ENCODE results near the gene ELL2. TPM values are rescaled to one million over a fixed set of nuclear protein-coding genes. Genes with fewer than 3 reads are reported as not detected.

The ELL2 gene
- total and polyA plus RNA-seq, 2 of the 13 experiments (the other 11 are each of a cell fraction or from before 2014, with no cell fraction given): 78.9 to 97.1 TPM

DNA sequence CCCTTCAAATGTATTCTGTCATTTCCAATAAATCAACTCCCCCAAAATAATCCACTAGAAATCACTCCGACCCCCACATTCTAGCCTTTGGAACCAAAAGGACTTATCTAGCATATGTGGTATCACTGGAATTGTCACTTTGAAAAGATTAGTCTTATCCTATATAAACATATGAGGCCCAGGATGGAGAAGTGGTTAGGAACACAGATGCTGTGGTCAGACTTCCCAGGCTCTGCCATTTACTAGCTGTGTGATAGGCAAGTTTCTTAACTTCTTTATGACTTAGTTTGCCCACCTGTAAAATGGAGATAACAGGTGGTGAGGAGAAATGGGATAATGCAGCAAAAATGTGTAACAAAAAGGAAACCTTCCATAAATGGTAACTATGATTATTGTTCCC is 77.1 kb downstream of the ELL2 start:
- peaks cover 3 to 16% of the 10 kb centered on the region in 2 experiments; a peak in 4 of 5 replicates for H3K36me3 ChIP-seq (replicated peaks in 1 of 2; ENCODE audit: control insufficient read depth in 1 of 2, insufficient read depth in 2 of 2, low read length in 2 of 2)
- H3K27ac ChIP-seq (ENCODE audit: extremely low read length, insufficient read depth, low read length): no peak overlapping the region
- CTCF ChIA-PET (ENCODE audit: low intra/inter-chr PET ratio, low total read pairs): no interaction called here
- no peak overlapping the region for H3K4me3 ChIP-seq (replicated peaks in 1 of 3; ENCODE audit: insufficient read depth in 1 of 3, low read depth in 2 of 3, low read length in 3 of 3)
- DNase-seq (ENCODE audit: low spot score) (no peak), FAIRE-seq (no peak), ATAC-seq (no peak)
- H3K4me2 ChIP-seq (ENCODE audit: low read depth, low read length): no peak overlapping the region
- H3K9me3 ChIP-seq (ENCODE audit: low read length): no peaks in the 10 kb centered on the region
- no peak overlapping the region for H3K9ac ChIP-seq (ENCODE audit: insufficient read depth, low read depth, low read length)
- POLR2A ChIA-PET: interaction anchor here (2.1 kb wide), 1 partner anchor 22 kb away, joined by 6 read pairs; no protein-coding TSS in a partner anchor
- in situ Hi-C loops (cut with HindIII; ENCODE audit: extremely low pct_ligation_motif_present, low pct_unique_long_range_greater_than_20kb): no loop called here
- intact Hi-C loops (cut with micrococcal nuclease; ENCODE audit: unreplicated experiment): no loop called here
- no peaks in the 10 kb centered on the region for H3K27me3 ChIP-seq (ENCODE audit: control insufficient read depth in 1 of 2, insufficient read depth in 2 of 2, low read length in 2 of 2)
- no peak overlapping the region for H2AFZ ChIP-seq (ENCODE audit: low read length)
- no peak for TF ChIP-seq MAFG (CRISPR knock-in tag; IDR thresholded peaks at IDR 0.05)
- no peak for TF ChIP-seq ZBTB20 (CRISPR knock-in tag; IDR thresholded peaks at IDR 0.05; ENCODE audit: borderline replicate concordance, low read depth)
- TF ChIP-seq KLF9 (CRISPR knock-in tag; IDR thresholded peaks at IDR 0.05; ENCODE audit: low read depth): no peak
- TF ChIP-seq ZNF629 (CRISPR knock-in tag; conservative IDR thresholded peaks at IDR 0.05): peak; percentile 78
- no peak for TF ChIP-seq GFI1 (CRISPR knock-in tag; IDR thresholded peaks at IDR 0.05; ENCODE audit: borderline replicate concordance)
- TF ChIP-seq MTA1 (CRISPR knock-in tag; IDR thresholded peaks at IDR 0.05; ENCODE audit: borderline replicate concordance): no peak
- 91% methylated on average over 1 of the region's 1 CpG for WGBS (ENCODE audit: low lambda C conversion rate)
- BruUV-seq (replicated peaks): no TSS peak
- no peaks in the 10 kb centered on the region for H4K20me1 ChIP-seq (ENCODE audit: insufficient read depth, low read length)
- H3K4me1 ChIP-seq (ENCODE audit: insufficient read depth, low read length): peaks cover 86% of the 10 kb centered on the region
- no peaks in the 10 kb centered on the region for H3K79me2 ChIP-seq (ENCODE audit: insufficient read depth, low read length)

DNA sequence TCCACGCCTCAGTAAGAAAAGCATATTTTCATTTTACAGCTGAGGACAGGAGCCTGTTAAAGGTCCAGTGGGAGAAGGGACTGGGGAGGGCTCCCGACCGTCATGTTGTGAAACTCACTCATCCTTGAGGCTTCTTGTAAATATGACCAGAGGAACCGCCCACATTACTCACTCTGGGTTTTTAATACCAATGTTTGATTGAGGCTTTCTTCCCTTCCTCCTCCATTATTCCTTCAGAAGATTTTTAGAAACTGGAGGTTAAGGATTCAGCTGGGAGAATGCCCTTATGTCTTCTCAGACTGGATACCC is 77.7 kb downstream of the ELL2 start:
- CTCF ChIA-PET (ENCODE audit: low intra/inter-chr PET ratio, low total read pairs): no interaction called here
- intact Hi-C loops (cut with micrococcal nuclease; ENCODE audit: unreplicated experiment): no loop called here
- Histone ChIP-seq H3K79me2 (ENCODE audit: insufficient read depth, low read length) (no peaks in the 10 kb centered on the region), H3K9ac (ENCODE audit: insufficient read depth, low read depth, low read length) (no peak overlapping the region), H3K4me3 (replicated peaks in 1 of 3; ENCODE audit: insufficient read depth in 1 of 3, low read depth in 2 of 3, low read length in 3 of 3) (no peak overlapping the region), H3K9me3 (ENCODE audit: low read length) (no peaks in the 10 kb centered on the region), H2AFZ (ENCODE audit: low read length) (no peak overlapping the region), H4K20me1 (ENCODE audit: insufficient read depth, low read length) (no peaks in the 10 kb centered on the region), H3K36me3 (replicated peaks in 1 of 2; ENCODE audit: control insufficient read depth in 1 of 2, insufficient read depth in 2 of 2, low read length in 2 of 2) (peaks cover 3 to 11% of the 10 kb centered on the region in 2 experiments; a peak in 4 of 5 replicates), H3K27ac (ENCODE audit: extremely low read length, insufficient read depth, low read length) (no peak overlapping the region), H3K4me2 (ENCODE audit: low read depth, low read length) (no peak overlapping the region), H3K27me3 (ENCODE audit: control insufficient read depth in 1 of 2, insufficient read depth in 2 of 2, low read length in 2 of 2) (no peaks in the 10 kb centered on the region), H3K4me1 (ENCODE audit: insufficient read depth, low read length) (peaks cover 86% of the 10 kb centered on the region)
- FAIRE-seq (no peak), ATAC-seq (no peak), DNase-seq (ENCODE audit: low spot score) (no peak)
- POLR2A ChIA-PET: interaction anchor here (2.1 kb wide), 1 partner anchor 22 kb away, joined by 6 read pairs; no protein-coding TSS in a partner anchor
- WGBS (ENCODE audit: low lambda C conversion rate): 90% methylated on average over 4 of the region's 4 CpGs
- in situ Hi-C loops (cut with HindIII; ENCODE audit: extremely low pct_ligation_motif_present, low pct_unique_long_range_greater_than_20kb): no loop called here
- no peak for TF ChIP-seq NONO (IDR thresholded peaks at IDR 0.05)
- TF ChIP-seq NONO (CRISPR knock-in tag; conservative IDR thresholded peaks at IDR 0.05): 0 out of 2 replicates have a peak, but pooled peaks have one; percentile 16
- TF ChIP-seq, protein P1, sequence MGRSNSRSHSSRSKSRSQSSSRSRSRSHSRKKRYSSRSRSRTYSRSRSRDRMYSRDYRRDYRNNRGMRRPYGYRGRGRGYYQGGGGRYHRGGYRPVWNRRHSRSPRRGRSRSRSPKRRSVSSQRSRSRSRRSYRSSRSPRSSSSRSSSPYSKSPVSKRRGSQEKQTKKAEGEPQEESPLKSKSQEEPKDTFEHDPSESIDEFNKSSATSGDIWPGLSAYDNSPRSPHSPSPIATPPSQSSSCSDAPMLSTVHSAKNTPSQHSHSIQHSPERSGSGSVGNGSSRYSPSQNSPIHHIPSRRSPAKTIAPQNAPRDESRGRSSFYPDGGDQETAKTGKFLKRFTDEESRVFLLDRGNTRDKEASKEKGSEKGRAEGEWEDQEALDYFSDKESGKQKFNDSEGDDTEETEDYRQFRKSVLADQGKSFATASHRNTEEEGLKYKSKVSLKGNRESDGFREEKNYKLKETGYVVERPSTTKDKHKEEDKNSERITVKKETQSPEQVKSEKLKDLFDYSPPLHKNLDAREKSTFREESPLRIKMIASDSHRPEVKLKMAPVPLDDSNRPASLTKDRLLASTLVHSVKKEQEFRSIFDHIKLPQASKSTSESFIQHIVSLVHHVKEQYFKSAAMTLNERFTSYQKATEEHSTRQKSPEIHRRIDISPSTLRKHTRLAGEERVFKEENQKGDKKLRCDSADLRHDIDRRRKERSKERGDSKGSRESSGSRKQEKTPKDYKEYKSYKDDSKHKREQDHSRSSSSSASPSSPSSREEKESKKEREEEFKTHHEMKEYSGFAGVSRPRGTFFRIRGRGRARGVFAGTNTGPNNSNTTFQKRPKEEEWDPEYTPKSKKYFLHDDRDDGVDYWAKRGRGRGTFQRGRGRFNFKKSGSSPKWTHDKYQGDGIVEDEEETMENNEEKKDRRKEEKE (IDR thresholded peaks at IDR 0.05): no peak
- TF ChIP-seq NR3C1 (CRISPR knock-in tag; IDR thresholded peaks at IDR 0.05): no peak
- peak; percentile 29; the same call in 1 of the 2 replicates for TF ChIP-seq POLR2G (IDR thresholded peaks at IDR 0.05; ENCODE audit: low read depth, low read length)
- TF ChIP-seq RBM22 (optimal IDR thresholded peaks at IDR 0.05; ENCODE audit: low read length): peak; percentile 94
- peak; percentile 32; the same call in 1 of the 2 replicates for TF ChIP-seq MBD4 (IDR thresholded peaks at IDR 0.05; ENCODE audit: borderline replicate concordance, low read length)
- TF ChIP-seq, protein P2, sequence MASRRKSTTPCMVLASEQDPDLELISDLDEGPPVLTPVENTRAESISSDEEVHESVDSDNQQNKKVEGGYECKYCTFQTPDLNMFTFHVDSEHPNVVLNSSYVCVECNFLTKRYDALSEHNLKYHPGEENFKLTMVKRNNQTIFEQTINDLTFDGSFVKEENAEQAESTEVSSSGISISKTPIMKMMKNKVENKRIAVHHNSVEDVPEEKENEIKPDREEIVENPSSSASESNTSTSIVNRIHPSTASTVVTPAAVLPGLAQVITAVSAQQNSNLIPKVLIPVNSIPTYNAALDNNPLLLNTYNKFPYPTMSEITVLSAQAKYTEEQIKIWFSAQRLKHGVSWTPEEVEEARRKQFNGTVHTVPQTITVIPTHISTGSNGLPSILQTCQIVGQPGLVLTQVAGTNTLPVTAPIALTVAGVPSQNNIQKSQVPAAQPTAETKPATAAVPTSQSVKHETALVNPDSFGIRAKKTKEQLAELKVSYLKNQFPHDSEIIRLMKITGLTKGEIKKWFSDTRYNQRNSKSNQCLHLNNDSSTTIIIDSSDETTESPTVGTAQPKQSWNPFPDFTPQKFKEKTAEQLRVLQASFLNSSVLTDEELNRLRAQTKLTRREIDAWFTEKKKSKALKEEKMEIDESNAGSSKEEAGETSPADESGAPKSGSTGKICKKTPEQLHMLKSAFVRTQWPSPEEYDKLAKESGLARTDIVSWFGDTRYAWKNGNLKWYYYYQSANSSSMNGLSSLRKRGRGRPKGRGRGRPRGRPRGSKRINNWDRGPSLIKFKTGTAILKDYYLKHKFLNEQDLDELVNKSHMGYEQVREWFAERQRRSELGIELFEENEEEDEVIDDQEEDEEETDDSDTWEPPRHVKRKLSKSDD (CRISPR knock-in tag; IDR thresholded peaks at IDR 0.05; ENCODE audit: low read depth): no peak
- peak; percentile 31; the same call in 1 of the 2 replicates for TF ChIP-seq POLR2AphosphoS5 (IDR thresholded peaks at IDR 0.05; ENCODE audit: low read depth, low read length)
- BruUV-seq (replicated peaks): TSS peak; percentile 9

All from HepG2 (cell line).